HFF-Myc (cell line): ENCODE measurements around the gene PPP2R3B.
"Not testable (repeated sequence)": the region's sequence is repeated elsewhere in the genome, so short reads cannot be mapped to it uniquely, and the experiment has no call there.

Source experiments
- DNase-seq: peaks from one replicate; pipeline ENCODE4 v3.0.0-alpha.2; 2011; ENCODE audit warnings: low read depth; ENCODE audit errors: extremely low read depth
- H3K4me3 ChIP-seq: replicated peaks from 2 replicates; pipeline ENCODE4 v1.5.1; 2011; ENCODE audit warnings: low read depth, mild to moderate bottlenecking, control low read depth, low read length
- CTCF ChIP-seq: IDR thresholded peaks from 2 replicates; pipeline ENCODE4 v1.5.1; 2012; ENCODE audit warnings: mild to moderate bottlenecking, low read depth, low read length, control low read depth; ENCODE audit errors: missing control alignments

PPP2R3B gene

GRCh38 chrX:418927-419729 lies 32.4 kb upstream of the PPP2R3B start:
- no peak for DNase-seq
- H3K4me3 ChIP-seq: no peak overlapping the region
- no peak for TF ChIP-seq CTCF

DNA sequence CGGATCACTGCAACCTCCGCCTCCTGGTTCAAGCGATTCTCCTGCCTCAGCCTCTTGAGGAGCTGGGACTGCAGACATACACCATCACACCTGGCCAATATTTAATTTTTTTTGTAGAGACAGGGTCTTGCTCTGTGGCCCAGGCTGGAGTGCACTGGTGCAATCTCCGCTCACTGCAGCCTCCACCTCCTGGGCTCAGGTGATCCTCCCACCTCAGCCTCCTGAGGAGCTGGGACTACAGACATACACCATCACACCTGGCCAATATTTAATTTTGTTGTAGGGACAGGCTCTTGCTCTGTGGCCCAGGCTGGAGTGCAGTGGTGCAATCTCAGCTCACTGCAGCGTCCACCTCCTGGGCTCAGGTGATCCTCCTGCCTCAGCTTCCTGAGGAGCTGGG lies 28.8 kb upstream of the PPP2R3B start:
- H3K4me3 ChIP-seq, DNase-seq: not testable (repeated sequence)

DNA sequence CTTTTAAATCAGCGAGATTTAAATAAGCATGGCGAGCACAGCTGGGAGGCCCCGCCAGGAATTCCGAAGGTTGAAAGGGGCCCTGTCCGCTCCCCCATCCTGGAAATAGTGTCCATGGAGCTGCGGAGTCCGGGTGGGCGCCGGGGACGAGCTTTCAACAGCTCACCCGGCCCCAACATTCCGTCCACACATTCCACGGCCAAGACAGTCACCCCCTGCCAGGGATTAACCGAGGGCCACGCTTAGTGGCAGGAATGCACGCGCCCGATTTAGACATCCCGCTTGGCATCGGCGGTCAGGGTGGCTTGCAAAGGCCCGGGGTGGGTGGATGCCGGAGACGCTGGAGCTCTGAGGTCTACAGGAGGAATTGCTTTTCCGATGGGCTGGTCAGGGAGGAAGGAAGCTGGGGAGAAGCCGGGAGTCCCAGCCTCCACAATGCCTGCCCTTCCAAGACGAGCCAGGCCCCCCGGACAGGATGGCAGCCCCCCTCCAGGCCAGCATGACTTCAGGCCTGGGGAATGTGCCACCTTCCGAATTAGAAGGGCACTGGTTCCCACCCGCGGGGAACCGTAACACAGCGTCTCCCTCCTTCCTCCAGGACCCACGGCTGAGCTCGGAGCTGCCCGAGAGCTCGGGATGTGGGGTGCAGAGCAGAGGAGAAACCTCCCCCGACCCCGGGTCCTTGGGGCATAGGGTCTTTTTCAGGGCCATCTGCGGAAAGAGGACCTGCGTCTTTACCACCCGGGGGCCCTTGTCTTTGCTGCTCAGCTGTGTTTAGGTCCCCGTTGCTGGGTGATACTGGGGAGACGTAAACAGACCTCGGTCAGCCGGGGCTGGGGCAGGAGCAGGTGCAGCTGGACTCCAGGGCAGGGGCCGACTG lies 26.9 kb upstream of the PPP2R3B start:
- H3K4me3 ChIP-seq: no peak overlapping the region
- no peak for DNase-seq
- TF ChIP-seq CTCF: no peak

GRCh38 chrX:410296-410695 lies 23.6 kb upstream of the PPP2R3B start:
- no peak for DNase-seq
- H3K4me3 ChIP-seq: no peak overlapping the region
- TF ChIP-seq CTCF: no peak

DNA sequence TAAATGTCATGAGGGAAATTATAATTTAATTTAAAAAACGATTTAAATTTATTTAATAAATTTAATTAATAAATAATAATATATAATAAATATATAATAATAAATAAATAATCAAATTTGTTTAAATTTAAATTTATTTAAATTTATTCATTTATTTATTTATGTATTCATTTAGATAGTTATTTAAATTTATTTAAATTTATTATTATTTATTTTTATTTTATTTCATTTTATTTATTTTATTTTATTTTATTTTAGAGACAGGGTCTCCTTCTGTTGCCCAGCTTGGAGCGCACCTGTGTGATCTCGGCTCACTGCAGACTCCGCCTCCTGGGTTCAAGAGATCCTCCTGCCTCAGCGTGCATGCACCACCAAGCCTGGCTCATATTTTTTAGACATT lies 18.4 kb upstream of the PPP2R3B start:
- DNase-seq: no peak
- no peak overlapping the region for H3K4me3 ChIP-seq
- no peak for TF ChIP-seq CTCF

DNA sequence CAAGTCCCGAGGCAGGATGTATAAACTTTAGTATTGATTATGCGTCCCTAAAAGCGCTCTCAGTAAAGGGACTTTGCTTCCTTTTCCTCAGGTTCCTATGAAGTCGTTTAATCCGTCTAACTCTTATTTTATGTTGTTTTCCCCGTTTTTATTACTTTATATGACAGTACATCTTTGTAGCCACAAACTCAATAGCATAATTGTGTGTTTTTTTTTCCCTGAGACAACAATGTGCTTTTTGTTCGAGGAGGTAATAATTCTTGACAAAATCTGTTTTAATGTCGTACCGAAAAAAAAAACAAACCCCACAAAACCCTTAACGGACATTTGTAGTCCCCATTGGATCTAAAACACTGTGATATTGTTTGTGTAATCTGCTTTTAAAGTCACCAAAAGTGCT lies 17.9 kb upstream of the PPP2R3B start:
- no peak for DNase-seq
- no peak overlapping the region for H3K4me3 ChIP-seq
- no peak for TF ChIP-seq CTCF

DNA sequence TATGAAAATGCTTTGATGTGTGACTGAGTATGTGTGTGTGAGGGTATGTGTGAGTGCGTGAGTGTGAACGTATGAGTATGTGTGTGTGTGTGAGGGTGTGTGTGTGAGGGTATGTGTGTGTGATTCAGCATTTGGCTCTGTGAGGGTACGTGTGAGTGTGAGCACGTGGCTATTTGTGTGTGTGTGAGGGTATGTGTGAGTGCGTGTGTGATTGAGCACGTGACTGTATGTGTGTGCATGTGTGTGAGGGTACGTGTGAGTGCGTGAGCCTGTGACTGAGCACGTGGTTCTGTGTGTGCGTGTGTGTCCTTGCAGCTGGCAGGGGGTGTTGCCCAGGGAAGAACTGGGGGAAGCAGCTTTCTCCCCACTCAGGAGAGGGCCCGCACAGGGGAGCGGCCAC lies 16.1 kb upstream of the PPP2R3B start:
- TF ChIP-seq CTCF: no peak
- no peak for DNase-seq
- no peak overlapping the region for H3K4me3 ChIP-seq
